ENCODE data around the gene KY. TPM values are rescaled to one million over a fixed set of nuclear protein-coding genes. Genes with fewer than 3 reads are reported as not detected.

The KY gene
- total RNA-seq, 4 donors from 2014 or later, result 0.68 to 3.3 (median 1.8) TPM

- no peak for ATAC-seq
- in situ Hi-C loops (cut with MboI; ENCODE audit: low sequenced_read_pairs in 4 of 4), result no loop called here
- intact Hi-C loops (cut with DNase I; ENCODE audit: low total_unique reads), result no loop called here
Measured at GRCh38 chr3:134627831-134628230, 23.0 kb downstream of the KY start.

GRCh38 chr3:134625885-134626741 lies 24.7 kb downstream of the KY start:
- intact Hi-C loops (cut with DNase I; ENCODE audit: low total_unique reads), result no loop called here

More at GRCh38 chr3:134627831-134628230, 23.0 kb downstream of the KY start:
- no peak overlapping the region for H3K4me3 ChIP-seq
- no peaks in the 10 kb centered on the region for H3K27me3 ChIP-seq
- no peak overlapping the region for H3K27ac ChIP-seq
- H3K36me3 ChIP-seq, result no peaks in the 10 kb centered on the region
- H3K9me3 ChIP-seq, result no peaks in the 10 kb centered on the region
- no peak for DNase-seq
- H3K4me1 ChIP-seq, result no peaks in the 10 kb centered on the region
- TF ChIP-seq POLR2A (IDR thresholded peaks at IDR 0.05) (no peak), CTCF (IDR thresholded peaks at IDR 0.05 in 4 of 5, conservative IDR thresholded peaks at IDR 0.05 in 1 of 5) (no peak)

GRCh38 chr3:134625462-134625861 lies 25.4 kb downstream of the KY start:
- TF ChIP-seq CTCF (IDR thresholded peaks at IDR 0.05 in 4 of 5, conservative IDR thresholded peaks at IDR 0.05 in 1 of 5) (no peak), POLR2A (IDR thresholded peaks at IDR 0.05) (no peak)
- H3K27ac ChIP-seq, result no peak overlapping the region
- intact Hi-C loops (cut with DNase I; ENCODE audit: low total_unique reads) (no loop called here), in situ Hi-C loops (cut with MboI; ENCODE audit: low sequenced_read_pairs in 4 of 4) (no loop called here)
- ATAC-seq (no peak), DNase-seq (no peak)
- peaks cover 0 to 6% of the 10 kb centered on the region in 2 donors for H3K4me1 ChIP-seq
- no peaks in the 10 kb centered on the region for H3K27me3 ChIP-seq
- no peak overlapping the region for H3K4me3 ChIP-seq
- H3K9me3 ChIP-seq, result no peaks in the 10 kb centered on the region
- H3K36me3 ChIP-seq, result no peaks in the 10 kb centered on the region

More at GRCh38 chr3:134625885-134626741, 24.7 kb downstream of the KY start:
- no peak overlapping the region for H3K27ac ChIP-seq
- TF ChIP-seq CTCF (IDR thresholded peaks at IDR 0.05 in 4 of 5, conservative IDR thresholded peaks at IDR 0.05 in 1 of 5) (no peak), POLR2A (IDR thresholded peaks at IDR 0.05) (no peak)
- H3K9me3 ChIP-seq, result no peaks in the 10 kb centered on the region
- DNase-seq, result no peak
- H3K4me3 ChIP-seq, result no peak overlapping the region
- no peaks in the 10 kb centered on the region for H3K36me3 ChIP-seq
- in situ Hi-C loops (cut with MboI; ENCODE audit: low sequenced_read_pairs in 4 of 4), result no loop called here
- no peaks in the 10 kb centered on the region for H3K27me3 ChIP-seq
- ATAC-seq, result no peak
- H3K4me1 ChIP-seq, result peaks cover 0 to 6% of the 10 kb centered on the region in 2 donors

- H3K36me3 ChIP-seq, result no peaks in the 10 kb centered on the region
- no peaks in the 10 kb centered on the region for H3K27me3 ChIP-seq
- H3K27ac ChIP-seq, result no peak overlapping the region
- TF ChIP-seq CTCF (IDR thresholded peaks at IDR 0.05 in 4 of 5, conservative IDR thresholded peaks at IDR 0.05 in 1 of 5) (no peak), POLR2A (IDR thresholded peaks at IDR 0.05) (no peak)
- no peak for DNase-seq
- peaks cover 0 to 6% of the 10 kb centered on the region in 2 donors for H3K4me1 ChIP-seq
- in situ Hi-C loops (cut with MboI; ENCODE audit: low sequenced_read_pairs in 4 of 4), result loop anchor here in 3 of 4 donors (25.0 kb wide), 1 partner anchor 1263 kb away; no protein-coding TSS in a partner anchor
- ATAC-seq, result no peak
- intact Hi-C loops (cut with DNase I; ENCODE audit: low total_unique reads), result no loop called here
- H3K9me3 ChIP-seq, result no peaks in the 10 kb centered on the region
- H3K4me3 ChIP-seq, result no peak overlapping the region
Measured at GRCh38 chr3:134624537-134625287, 26.1 kb downstream of the KY start.

Data from gastrocnemius medialis (tissue), 4 donors.